DND-41 (cell line): ENCODE results near the gene MCCC2.

ENCODE experiments used
- CTCF ChIP-seq: IDR thresholded peaks from 2 replicates; pipeline ENCODE4 v1.5.1; 2012; ENCODE audit warnings: borderline replicate concordance, low read length, moderate library complexity, mild to moderate bottlenecking; ENCODE audit not compliant: poor library complexity, severe bottlenecking; ENCODE audit errors: extremely low read depth
- EZH2 ChIP-seq: IDR thresholded peaks from 3 replicates; pipeline ENCODE4 v1.6.1; 2012; ENCODE audit warnings: borderline replicate concordance, low read depth, mild to moderate bottlenecking, moderate library complexity, low read length, inconsistent platforms; ENCODE audit not compliant: severe bottlenecking

- TF ChIP-seq CTCF (no peak), EZH2 (no peak)
Measured at GRCh38 chr5:71706906-71707305, 119.8 kb downstream of the MCCC2 start.
